Peyer's patch (tissue), 4 donors: ENCODE data around the gene SLC45A3. TPM values are rescaled to one million over a fixed set of nuclear protein-coding genes. Genes with fewer than 3 reads are reported as not detected.
A peak's percentile ranks its signal among the peaks of the same experiment; 100 is the strongest.
"Not testable (repeated sequence)": the region's sequence is repeated elsewhere in the genome, so short reads cannot be mapped to it uniquely, and the experiment has no call there.

Experiments
- DNase-seq, 3 donors: peaks; one replicate each; pipeline ENCODE4 v3.0.0-alpha.2; 2017 to 2019
- H3K27ac ChIP-seq, 4 donors: fragments of 200-600 bp; sonication (generic); one replicate each; pipeline ENCODE4 v1.5.1; 2016 to 2019
- H3K27me3 ChIP-seq, 2 donors: fragments of 200-600 bp; sonication (generic); one replicate each; pipeline ENCODE4 v1.5.1; 2019
- H3K36me3 ChIP-seq, 3 donors: fragments of 200-600 bp; sonication (generic); one replicate each; pipeline ENCODE4 v1.5.1; 2016 to 2019
- H3K4me1 ChIP-seq, 4 donors: fragments of 200-600 bp; sonication (generic); one replicate each; pipeline ENCODE4 v1.5.1; 2016 to 2019
- H3K4me3 ChIP-seq, 4 donors: fragments of 200-600 bp; sonication (generic); 1 replicate in 3 of 4; 2 replicates in 1 of 4; pipeline ENCODE4 v1.5.1; 2016 to 2019; ENCODE audit warnings: mild to moderate bottlenecking in 1 of 4
- H3K9me3 ChIP-seq, 4 donors: fragments of 200-600 bp; sonication (generic); one replicate each; pipeline ENCODE4 v1.5.1; 2016 to 2019; ENCODE audit warnings: mild to moderate bottlenecking in 1 of 4
- CTCF ChIP-seq, 6 experiments: fragments of 450-650 bp in 4 of 6; fragments of 200-600 bp in 2 of 6; sonication (generic) in 1 of 6; IDR thresholded peaks; one replicate each; pipeline ENCODE4 v1.5.1; 2017 to 2019; ENCODE audit warnings: antibody characterized with exemption in 6 of 6, mild to moderate bottlenecking in 3 of 6, moderate library complexity in 1 of 6
- POLR2A ChIP-seq, 2 donors: fragments of 450-650 bp; IDR thresholded peaks; one replicate each; pipeline ENCODE4 v1.5.1; 2017; ENCODE audit warnings: antibody characterized with exemption in 2 of 2, mild to moderate bottlenecking in 2 of 2, moderate library complexity in 2 of 2
- total RNA-seq, 4 donors: library from RNA; depleted of rRNA; stranded (reverse); fragments of >200 nt; gene quantifications; one replicate each; pipeline ENCODE4 v1.1.0, GENCODE V29; 2016

Gene SLC45A3
- total RNA-seq, result 10 to 100 TPM in 2 of 4 donors, 1 to 10 TPM in 2; 7.4 to 16.0 (median 11.2) TPM

- Histone ChIP-seq H3K4me3 (peak within 1 kb of the TSS; percentile 65 to 94 (median 78)), H3K27me3 (no peaks in the 10 kb centered on the region), H3K9me3 (no peaks in the 10 kb centered on the region), H3K36me3 (no peaks in the 10 kb centered on the region), H3K4me1 (peaks cover 0 to 43% (median 15%) of the 10 kb centered on the region in 4 donors), H3K27ac (peak within 1 kb of the TSS; percentile 55 to 81 (median 73))
- peak; percentile 52 to 74 (median 63) for DNase-seq
- no peak for TF ChIP-seq CTCF (IDR thresholded peaks at IDR 0.05)
- no peak for TF ChIP-seq POLR2A (IDR thresholded peaks at IDR 0.05)
Measured at GRCh38 chr1:205680073-205680851, at the start of gene SLC45A3. SLC45A3 (minus strand) TSS chr1:205680509; CDS start chr1:205664656, 15,853 bp downstream.

- Histone ChIP-seq H3K4me1 (no peaks in the 10 kb centered on the region), H3K27ac (no peak overlapping the region), H3K36me3 (peaks cover 0 to 46% (median 0%) of the 10 kb centered on the region in 3 donors), H3K27me3 (no peaks in the 10 kb centered on the region), H3K4me3 (no peak overlapping the region), H3K9me3 (no peaks in the 10 kb centered on the region)
- no peak for TF ChIP-seq POLR2A (IDR thresholded peaks at IDR 0.05)
- no peak for TF ChIP-seq CTCF (IDR thresholded peaks at IDR 0.05)
- no peak for DNase-seq
Measured at GRCh38 chr1:205726619-205727125, 46.4 kb upstream of the SLC45A3 start.

- Histone ChIP-seq H3K27me3 (no peaks in the 10 kb centered on the region), H3K9me3 (no peaks in the 10 kb centered on the region), H3K4me3 (no peak overlapping the region), H3K27ac (no peak overlapping the region), H3K36me3 (peaks cover 0 to 57% (median 0%) of the 10 kb centered on the region in 3 donors), H3K4me1 (no peaks in the 10 kb centered on the region)
- no peak for DNase-seq
- TF ChIP-seq CTCF (IDR thresholded peaks at IDR 0.05) (no peak), POLR2A (IDR thresholded peaks at IDR 0.05) (no peak)
Measured at GRCh38 chr1:205725514-205725913, 45.2 kb upstream of the SLC45A3 start.

- not testable (repeated sequence) for H3K9me3 ChIP-seq, H3K4me1 ChIP-seq, H3K27me3 ChIP-seq, DNase-seq, H3K27ac ChIP-seq, H3K4me3 ChIP-seq
- H3K36me3 ChIP-seq, result peaks cover 0 to 77% (median 0%) of the 10 kb centered on the region in 3 donors
Measured at GRCh38 chr1:205720740-205721139, 40.4 kb upstream of the SLC45A3 start.

- no peak for TF ChIP-seq POLR2A (IDR thresholded peaks at IDR 0.05)
- TF ChIP-seq CTCF (IDR thresholded peaks at IDR 0.05), result no peak
- H3K36me3 ChIP-seq, result peaks cover 0 to 81% (median 0%) of the 10 kb centered on the region in 3 donors
- no peaks in the 10 kb centered on the region for H3K9me3 ChIP-seq
- no peak overlapping the region for H3K4me3 ChIP-seq
- DNase-seq, result no peak
- H3K27ac ChIP-seq, result no peak overlapping the region
- H3K27me3 ChIP-seq, result no peaks in the 10 kb centered on the region
- no peaks in the 10 kb centered on the region for H3K4me1 ChIP-seq
Measured at GRCh38 chr1:205719762-205720161, 39.5 kb upstream of the SLC45A3 start.

GRCh38 chr1:205719015-205719414, 38.7 kb upstream of the SLC45A3 start:
- TF ChIP-seq POLR2A (IDR thresholded peaks at IDR 0.05), result no peak
- no peak for TF ChIP-seq CTCF (IDR thresholded peaks at IDR 0.05)
- no peak overlapping the region for H3K27ac ChIP-seq
- no peak overlapping the region for H3K4me3 ChIP-seq
- H3K4me1 ChIP-seq, result no peaks in the 10 kb centered on the region
- H3K27me3 ChIP-seq, result no peaks in the 10 kb centered on the region
- no peaks in the 10 kb centered on the region for H3K9me3 ChIP-seq
- DNase-seq, result no peak
- peaks cover 0 to 78% (median 0%) of the 10 kb centered on the region in 3 donors for H3K36me3 ChIP-seq
